SK-N-SH (cell line): ENCODE data around the gene SLC35G6. TPM values are rescaled to one million over a fixed set of nuclear protein-coding genes. Genes with fewer than 3 reads are reported as not detected.

Source experiments
- CTCF ChIA-PET: fragments of 300-600, 350-600 bp; formaldehyde crosslinking; extraction: SDS; loops from one replicate; lab custom pipeline; 2021; lab: Yijun Ruan, JAX
- POLR2A ChIA-PET: fragments of 350-600 bp; sonication (Branson Sonifier 250); formaldehyde crosslinking; extraction: SDS; loops from one replicate; lab custom pipeline; 2020; ENCODE audit warnings: antibody characterized with exemption, inconsistent platforms; lab: Yijun Ruan, JAX
- DNase-seq: peaks from one replicate; pipeline ENCODE4 v3.0.0; 2012
- H2AFZ ChIP-seq: fragments of 200-600 bp; sonication (generic); 2 replicates; pipeline ENCODE4 v1.8.1; 2016; ENCODE audit warnings: antibody characterized with exemption, mild to moderate bottlenecking, low read depth
- H3F3A ChIP-seq: fragments of 200-600 bp; sonication (generic); replicated peaks from 2 replicates; pipeline ENCODE3; 2016; ENCODE audit warnings: antibody characterized with exemption, mild to moderate bottlenecking; ENCODE audit not compliant: insufficient read depth
- H3K27ac ChIP-seq, 2 experiments: fragments of 200-500 bp in 1 of 2; fragments of 200-600 bp in 1 of 2; sonication (Bioruptor generic) in 1 of 2; sonication (generic), shearing (Covaris generic) in 1 of 2; 2 replicates each; pipeline versions ENCODE4 v1.5.1 to v1.6.1; 2014 to 2016; ENCODE audit warnings: low read depth in 2 of 2, inconsistent platforms in 1 of 2, low read length in 1 of 2, mild to moderate bottlenecking in 1 of 2, mixed read lengths in 1 of 2
- H3K27me3 ChIP-seq: fragments of 200-600 bp; sonication (generic), shearing (Covaris generic); 2 replicates; pipeline ENCODE4 v1.6.1; 2016; ENCODE audit warnings: mixed run types; ENCODE audit not compliant: insufficient read depth
- H3K36me3 ChIP-seq, 2 experiments: fragments of 200-500 bp in 1 of 2; fragments of 200-600 bp in 1 of 2; sonication (Bioruptor generic) in 1 of 2; sonication (generic) in 1 of 2; replicated peaks in 1 of 2; 2 replicates each; pipeline versions ENCODE3 to v1.5.1; 2014 to 2016; ENCODE audit warnings: low read length in 1 of 2, mild to moderate bottlenecking in 1 of 2; ENCODE audit not compliant: insufficient read depth in 2 of 2, control insufficient read depth in 1 of 2
- H3K4me1 ChIP-seq, 2 experiments: fragments of 200-500 bp in 1 of 2; fragments of 200-600 bp in 1 of 2; sonication (Bioruptor generic) in 1 of 2; sonication (generic), shearing (Covaris generic) in 1 of 2; 2 replicates each; pipeline versions ENCODE4 v1.5.1 to v1.6.1; 2014 to 2016; ENCODE audit warnings: low read depth in 1 of 2, low read length in 1 of 2, mixed run types in 1 of 2; ENCODE audit not compliant: insufficient read depth in 2 of 2, control insufficient read depth in 1 of 2
- H3K4me2 ChIP-seq: fragments of 200-600 bp; sonication (generic), shearing (Covaris generic); 2 replicates; pipeline ENCODE4 v1.6.1; 2017; ENCODE audit warnings: mixed run types
- H3K4me3 ChIP-seq, 2 experiments: fragments of 200-500 bp in 1 of 2; fragments of 200-600 bp in 1 of 2; sonication (Bioruptor generic) in 1 of 2; sonication (generic), shearing (Covaris generic) in 1 of 2; 2 replicates each; pipeline versions ENCODE4 v1.5.1 to v1.8.1; 2014 to 2016; ENCODE audit warnings: low read depth in 2 of 2, inconsistent platforms in 1 of 2, low read length in 1 of 2, mild to moderate bottlenecking in 1 of 2, mixed read lengths in 1 of 2, moderate library complexity in 1 of 2
- H3K79me2 ChIP-seq: fragments of 200-600 bp; sonication (generic); 2 replicates; pipeline ENCODE4 v1.8.1; 2017; ENCODE audit warnings: mild to moderate bottlenecking; ENCODE audit not compliant: insufficient read depth
- H3K9ac ChIP-seq: fragments of 200-600 bp; sonication (generic); 2 replicates; pipeline ENCODE4 v1.6.1; 2017; ENCODE audit warnings: mixed run types
- H3K9me2 ChIP-seq: fragments of 200-600 bp; sonication (generic); 2 replicates; pipeline ENCODE4 v1.6.1; 2017; ENCODE audit warnings: mixed run types
- H3K9me3 ChIP-seq: fragments of 200-600 bp; sonication (generic); 2 replicates; pipeline ENCODE4 v1.6.1; 2017; ENCODE audit warnings: mixed run types, mild to moderate bottlenecking, moderate library complexity
- H4K20me1 ChIP-seq: fragments of 200-600 bp; sonication (generic); 2 replicates; pipeline ENCODE4 v1.6.1; 2017; ENCODE audit warnings: mild to moderate bottlenecking, mixed run types; ENCODE audit not compliant: insufficient read depth
- CHD2 ChIP-seq: fragments of 150-350 bp; IDR thresholded peaks from 2 replicates; pipeline ENCODE4 v1.6.1; 2018; ENCODE audit warnings: low read length; ENCODE audit not compliant: partially characterized antibody
- FOSL2 ChIP-seq: IDR thresholded peaks from 2 replicates; pipeline ENCODE4 v1.4.0; 2012; ENCODE audit warnings: low read depth, mild to moderate bottlenecking, moderate library complexity, borderline replicate concordance
- GABPA ChIP-seq: IDR thresholded peaks from 2 replicates; pipeline ENCODE4 v1.4.0; 2012; ENCODE audit warnings: low read depth, mild to moderate bottlenecking
- GATA2 ChIP-seq: sonication (generic); formaldehyde crosslinking; IDR thresholded peaks from 2 replicates; pipeline ENCODE4 v1.5.0; 2020; ENCODE audit warnings: mild to moderate bottlenecking, missing genetic modification reagents
- JUND ChIP-seq: IDR thresholded peaks from 2 replicates; pipeline ENCODE4 v1.4.0; 2012
- NRF1 ChIP-seq: IDR thresholded peaks from 2 replicates; pipeline ENCODE4 v1.6.1; 2012; ENCODE audit warnings: low read depth, mild to moderate bottlenecking, low read length
- POLR2AphosphoS5 ChIP-seq: IDR thresholded peaks from 2 replicates; pipeline ENCODE4 v1.6.1; 2012; ENCODE audit warnings: low read depth, low read length
- RCOR1 ChIP-seq: fragments of 150-350 bp; IDR thresholded peaks from 2 replicates; pipeline ENCODE4 v1.6.1; 2017; ENCODE audit warnings: antibody characterized with exemption, low read length
- RXRA ChIP-seq: IDR thresholded peaks from 2 replicates; pipeline ENCODE4 v1.4.0; 2012; ENCODE audit warnings: low read depth, mild to moderate bottlenecking, borderline replicate concordance
- SMC3 ChIP-seq: IDR thresholded peaks from 2 replicates; pipeline ENCODE4 v1.6.1; 2012; ENCODE audit warnings: low read depth, low read length, improper control_type of control experiment
- TCF12 ChIP-seq: IDR thresholded peaks from 2 replicates; pipeline ENCODE4 v1.4.0; 2012
- WGBS: methylation state at CpG from one replicate; pipeline ENCODE4 v1.1.6; 2017; ENCODE audit warnings: low lambda C conversion rate; 5-methylcytosine and 5-hydroxymethylcytosine counted together
- polyA plus RNA-seq, 3 experiments: library from polyadenylated mRNA; depleted of rRNA; stranded (reverse); fragments of >200 nt; gene quantifications; 2 replicates each; pipeline ENCODE4 v1.2.3, GENCODE V29; 2012
- TF ChIP-seq, protein P1 (sequence below): IDR thresholded peaks from 2 replicates; pipeline ENCODE4 v1.4.0; 2012; ENCODE audit warnings: low read depth, borderline replicate concordance

The SLC35G6 gene
- polyA plus RNA-seq, 1 of the 3 experiments (the other 2 are of a cell fraction): not detected

DNA sequence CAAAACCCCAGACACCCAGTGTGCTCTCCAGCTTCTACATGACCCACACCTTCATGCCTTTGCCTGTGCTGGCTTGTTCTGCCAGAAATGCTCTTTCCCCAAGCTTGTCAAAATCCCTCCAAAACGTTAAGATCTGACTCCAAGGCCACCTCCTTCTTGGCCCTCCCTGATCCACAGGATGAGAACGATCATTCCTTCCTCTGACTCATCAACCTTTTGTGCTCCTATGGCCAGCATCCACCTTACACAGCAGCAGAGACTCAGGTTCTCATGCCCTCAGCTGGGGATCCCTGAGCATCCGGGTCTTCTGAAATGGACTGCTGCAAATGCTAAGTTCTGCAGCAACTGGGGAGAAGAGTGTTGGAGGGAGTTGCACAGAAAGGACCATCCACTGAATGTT, 4.8 kb upstream of the SLC35G6 start:
- peaks cover 64% of the 10 kb centered on the region for H4K20me1 ChIP-seq
- peak overlapping the region in 1 of 2 experiments; percentile 44; a peak in 2 of 4 replicates for H3K27ac ChIP-seq
- DNase-seq: no peak
- WGBS: 22% methylated on average over 3 of the region's 3 CpGs
- no peak overlapping the region for H3K9ac ChIP-seq
- peaks cover 98% of the 10 kb centered on the region for H3K79me2 ChIP-seq
- no peaks in the 10 kb centered on the region for H3K9me3 ChIP-seq
- H3K27me3 ChIP-seq: no peaks in the 10 kb centered on the region
- no peak overlapping the region for H3K4me3 ChIP-seq
- peaks cover 17 to 26% of the 10 kb centered on the region in 2 experiments; a peak in 2 of 4 replicates for H3K4me1 ChIP-seq
- peaks cover 15% of the 10 kb centered on the region for H3F3A ChIP-seq
- CTCF ChIA-PET: interaction anchor here (1.0 to 2.3 kb wide), 6 partner anchors 18 to 131 kb away, joined by 3 to 11 read pairs (median 3); partner anchors contain the start of gene SENP3
- peak overlapping the region; percentile 95; the same call in 1 of the 2 replicates for H3K4me2 ChIP-seq
- TF ChIP-seq CHD2 (no peak), FOSL2 (peak; percentile 24; the same call in 1 of the 2 replicates), RCOR1 (no peak)
- no peak overlapping the region for H2AFZ ChIP-seq
- no peaks in the 10 kb centered on the region for H3K36me3 ChIP-seq
- POLR2A ChIA-PET: interaction anchor here (0.6 to 1.4 kb wide), 4 partner anchors 7 to 95 kb away, joined by 3 to 6 read pairs (median 3); partner anchors contain the start of gene TMEM256
- no peaks in the 10 kb centered on the region for H3K9me2 ChIP-seq

- no peaks in the 10 kb centered on the region for H3K36me3 ChIP-seq
- H3K9me3 ChIP-seq: no peaks in the 10 kb centered on the region
- no peak for DNase-seq
- peak overlapping the region; percentile 95; the same call in 1 of the 2 replicates for H3K4me2 ChIP-seq
- peaks cover 20 to 26% of the 10 kb centered on the region in 2 experiments; a peak in 2 of 4 replicates for H3K4me1 ChIP-seq
- ChIA-PET CTCF (interaction anchor here (1.0 to 2.3 kb wide), 5 partner anchors 19 to 132 kb away, joined by 3 to 11 read pairs (median 3); partner anchors contain the start of gene SENP3), POLR2A (interaction anchor here (1.0 to 1.4 kb wide), 3 partner anchors 22 to 95 kb away, joined by 3 to 6 read pairs (median 3); partner anchors contain the start of gene TMEM256)
- no peaks in the 10 kb centered on the region for H3K27me3 ChIP-seq
- no peaks in the 10 kb centered on the region for H3K9me2 ChIP-seq
- WGBS: 97% methylated on average over 5 of the region's 5 CpGs
- peaks cover 15% of the 10 kb centered on the region for H3F3A ChIP-seq
- no peak for TF ChIP-seq POLR2AphosphoS5
- no peak for TF ChIP-seq TCF12
- TF ChIP-seq RXRA: no peak
- no peak for TF ChIP-seq CHD2
- no peak for TF ChIP-seq NRF1
- TF ChIP-seq GABPA: no peak
- no peak for TF ChIP-seq SMC3
- no peak for TF ChIP-seq JUND
- TF ChIP-seq, protein P1, sequence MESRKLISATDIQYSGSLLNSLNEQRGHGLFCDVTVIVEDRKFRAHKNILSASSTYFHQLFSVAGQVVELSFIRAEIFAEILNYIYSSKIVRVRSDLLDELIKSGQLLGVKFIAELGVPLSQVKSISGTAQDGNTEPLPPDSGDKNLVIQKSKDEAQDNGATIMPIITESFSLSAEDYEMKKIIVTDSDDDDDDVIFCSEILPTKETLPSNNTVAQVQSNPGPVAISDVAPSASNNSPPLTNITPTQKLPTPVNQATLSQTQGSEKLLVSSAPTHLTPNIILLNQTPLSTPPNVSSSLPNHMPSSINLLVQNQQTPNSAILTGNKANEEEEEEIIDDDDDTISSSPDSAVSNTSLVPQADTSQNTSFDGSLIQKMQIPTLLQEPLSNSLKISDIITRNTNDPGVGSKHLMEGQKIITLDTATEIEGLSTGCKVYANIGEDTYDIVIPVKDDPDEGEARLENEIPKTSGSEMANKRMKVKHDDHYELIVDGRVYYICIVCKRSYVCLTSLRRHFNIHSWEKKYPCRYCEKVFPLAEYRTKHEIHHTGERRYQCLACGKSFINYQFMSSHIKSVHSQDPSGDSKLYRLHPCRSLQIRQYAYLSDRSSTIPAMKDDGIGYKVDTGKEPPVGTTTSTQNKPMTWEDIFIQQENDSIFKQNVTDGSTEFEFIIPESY: no peak
- no peak for TF ChIP-seq GATA2 (CRISPR knock-in tag)
- H4K20me1 ChIP-seq: peaks cover 60% of the 10 kb centered on the region
- no peak overlapping the region for H3K4me3 ChIP-seq
- no peak overlapping the region for H3K9ac ChIP-seq
- H3K27ac ChIP-seq: peak overlapping the region in 1 of 2 experiments; percentile 44; a peak in 1 of 4 replicates
- H3K79me2 ChIP-seq: peaks cover 98% of the 10 kb centered on the region
- no peak overlapping the region for H2AFZ ChIP-seq
These were observed 4.3 kb upstream of the SLC35G6 start for GRCh38 chr17:7476951-7477350.
